GM21360 (cell line): ENCODE measurements around the gene ARHGEF7.

ENCODE experiments used
- ATAC-seq: cut with Tn5 transposase; IDR thresholded peaks from one replicate; pipeline ENCODE4 v1.9.1; 2021; ENCODE audit warnings: mild to moderate bottlenecking, moderate library complexity; ENCODE audit not compliant: unreplicated experiment

The ARHGEF7 gene

GRCh38 chr13:111267205-111267604 is 152.1 kb downstream of the ARHGEF7 start:
- no peak for ATAC-seq

GRCh38 chr13:111267784-111268183 is 152.7 kb downstream of the ARHGEF7 start:
- no peak for ATAC-seq

DNA sequence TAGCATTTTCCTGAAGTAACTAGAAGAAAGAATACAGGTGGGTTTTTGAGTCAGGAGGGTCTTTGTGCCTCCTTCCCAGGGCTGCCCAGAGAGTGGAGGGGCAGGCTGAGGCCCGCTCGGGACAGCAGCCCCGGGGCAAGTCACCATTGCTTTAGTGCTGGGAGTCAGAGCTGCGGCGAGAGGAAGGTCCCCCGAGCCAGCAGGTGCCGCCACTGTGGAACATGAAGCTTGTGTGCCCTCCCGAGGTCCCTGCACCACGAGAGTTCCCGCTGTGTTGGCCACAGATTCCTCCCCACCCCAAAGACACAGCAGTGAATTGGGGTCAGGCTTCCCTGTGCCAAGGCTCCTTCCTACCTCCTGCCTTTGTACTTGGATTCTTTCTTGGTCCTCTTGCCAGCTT is 154.4 kb downstream of the ARHGEF7 start:
- no peak for ATAC-seq

- ATAC-seq = no peak
Observed at GRCh38 chr13:111270126-111270525, 155.0 kb downstream of the ARHGEF7 start.

DNA sequence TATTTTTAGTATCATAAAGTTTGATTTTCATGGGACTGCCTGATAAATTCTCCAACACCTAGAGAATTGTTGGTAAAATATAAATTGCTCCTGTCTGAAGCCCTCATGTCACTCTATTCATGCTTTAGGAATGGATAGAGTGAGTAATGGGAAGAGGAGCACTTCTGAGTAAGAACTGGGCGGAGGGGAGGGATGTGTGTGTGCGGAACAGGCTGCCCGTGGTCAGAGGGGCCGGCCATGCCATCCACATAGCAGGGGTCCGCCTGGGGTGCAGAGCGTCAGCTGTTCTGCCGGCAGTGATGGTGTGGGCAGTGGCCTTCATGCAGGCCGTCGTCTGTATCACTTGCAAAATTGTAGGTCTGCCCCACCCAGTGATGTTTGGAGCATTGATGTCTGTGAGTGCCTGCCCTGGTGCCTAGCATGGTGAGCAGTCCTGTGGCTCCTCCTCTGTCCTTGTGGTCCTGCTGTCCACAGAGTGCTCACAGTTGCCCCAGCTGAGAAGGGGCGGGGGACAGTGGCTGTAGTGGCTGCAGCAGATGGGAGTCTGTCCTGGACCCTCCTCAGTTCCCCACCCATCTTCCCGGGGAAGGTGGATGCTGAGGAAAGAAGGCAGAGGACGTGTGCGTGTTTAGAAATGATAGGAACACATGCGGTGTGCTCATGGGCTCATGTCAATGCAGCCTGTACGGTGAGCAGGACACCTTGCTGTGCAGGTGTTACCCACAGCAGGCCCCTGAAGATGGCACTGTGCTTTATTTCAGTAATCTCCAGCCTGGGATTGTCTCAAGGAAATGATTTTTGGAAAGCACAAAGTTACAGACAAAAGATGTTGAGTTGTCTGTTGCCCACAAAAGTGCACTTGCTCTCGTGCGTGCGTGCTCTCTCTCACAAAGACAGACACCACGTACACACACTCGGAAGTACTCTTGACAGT is 155.9 kb downstream of the ARHGEF7 start:
- no peak for ATAC-seq

- no peak for ATAC-seq
Observed at GRCh38 chr13:111272117-111272516, 157.0 kb downstream of the ARHGEF7 start.

- no peak for ATAC-seq
Observed at GRCh38 chr13:111275382-111275781, 160.3 kb downstream of the ARHGEF7 start.

DNA sequence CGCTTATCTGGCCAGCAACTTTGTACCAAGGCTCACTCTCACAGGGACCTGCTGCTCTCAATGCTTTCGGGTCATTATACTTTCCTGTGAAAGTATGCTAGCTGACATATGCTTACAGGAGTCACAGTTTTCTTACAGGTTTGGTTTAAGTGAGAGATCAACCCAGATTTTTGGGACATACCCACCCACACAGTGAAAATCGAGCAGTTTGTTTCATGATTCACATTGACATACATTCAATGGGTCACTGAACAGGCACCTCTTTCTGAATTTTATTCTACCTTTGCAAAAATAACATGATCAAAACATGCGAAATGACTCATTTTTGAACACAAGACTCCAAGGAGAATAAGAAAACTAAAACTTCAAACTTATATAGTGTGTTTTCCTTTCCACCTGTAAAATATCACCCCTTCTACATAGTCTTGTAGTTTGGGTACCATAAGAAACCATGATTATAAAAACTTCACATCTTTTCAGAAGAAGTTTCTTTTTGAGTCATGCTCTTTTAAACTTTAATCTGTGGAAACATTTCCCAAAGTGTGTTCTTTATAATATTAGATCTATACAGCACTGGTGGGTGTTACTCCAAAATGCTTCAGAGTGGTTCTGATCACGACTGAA is 161.0 kb downstream of the ARHGEF7 start:
- no peak for ATAC-seq

- no peak for ATAC-seq
Observed at GRCh38 chr13:111278258-111278657, 163.1 kb downstream of the ARHGEF7 start.

- no peak for ATAC-seq
Observed at GRCh38 chr13:111278743-111279652, 163.9 kb downstream of the ARHGEF7 start.

- ATAC-seq = no peak
Observed at GRCh38 chr13:111280226-111280625, 165.1 kb downstream of the ARHGEF7 start.

- no peak for ATAC-seq
Observed at GRCh38 chr13:111280681-111281585, 165.8 kb downstream of the ARHGEF7 start.

DNA sequence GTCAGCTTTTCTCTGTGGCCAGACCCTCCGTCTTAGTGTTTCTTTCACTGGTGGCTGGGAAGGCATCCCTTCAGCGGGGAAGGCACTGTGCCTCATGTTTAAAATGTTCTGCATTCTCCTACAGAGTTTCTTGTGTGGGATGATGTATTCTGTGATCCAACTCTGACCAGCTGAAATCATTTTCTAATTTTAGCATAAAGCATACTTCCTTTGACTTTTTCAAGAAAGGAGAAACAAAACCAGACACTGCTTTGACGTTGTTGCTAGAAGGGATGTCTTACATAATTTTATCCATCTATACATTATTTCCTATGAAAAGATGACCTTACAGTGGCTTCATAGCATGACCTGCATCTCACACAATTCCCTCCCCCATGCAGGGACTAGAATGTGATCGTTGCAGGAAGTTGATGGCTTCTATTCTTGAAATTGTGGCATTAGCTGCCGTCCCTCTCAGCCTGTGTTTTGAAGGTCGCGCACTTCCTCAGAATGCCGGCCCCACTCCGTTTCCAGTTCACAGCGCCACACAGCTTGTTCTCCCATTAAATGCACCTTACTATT is 166.7 kb downstream of the ARHGEF7 start:
- no peak for ATAC-seq

GRCh38 chr13:111282425-111282824 is 167.3 kb downstream of the ARHGEF7 start:
- no peak for ATAC-seq

DNA sequence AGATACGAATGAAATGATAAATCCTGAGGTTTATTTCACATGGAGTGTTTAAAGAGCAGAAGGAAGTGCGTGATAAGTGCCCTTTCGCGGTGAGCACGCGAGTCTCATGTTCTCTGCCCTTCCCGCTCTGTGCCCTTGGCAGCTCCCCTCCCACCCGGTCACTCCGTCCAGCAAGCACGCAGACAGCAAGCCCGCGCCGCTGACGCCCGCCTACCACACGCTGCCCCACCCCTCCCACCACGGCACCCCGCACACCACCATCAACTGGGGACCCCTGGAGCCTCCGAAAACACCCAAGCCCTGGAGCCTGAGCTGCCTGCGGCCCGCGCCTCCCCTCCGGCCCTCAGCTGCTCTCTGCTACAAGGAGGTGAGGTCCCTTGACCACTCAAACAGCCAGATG is 167.9 kb downstream of the ARHGEF7 start:
- ATAC-seq = no peak

DNA sequence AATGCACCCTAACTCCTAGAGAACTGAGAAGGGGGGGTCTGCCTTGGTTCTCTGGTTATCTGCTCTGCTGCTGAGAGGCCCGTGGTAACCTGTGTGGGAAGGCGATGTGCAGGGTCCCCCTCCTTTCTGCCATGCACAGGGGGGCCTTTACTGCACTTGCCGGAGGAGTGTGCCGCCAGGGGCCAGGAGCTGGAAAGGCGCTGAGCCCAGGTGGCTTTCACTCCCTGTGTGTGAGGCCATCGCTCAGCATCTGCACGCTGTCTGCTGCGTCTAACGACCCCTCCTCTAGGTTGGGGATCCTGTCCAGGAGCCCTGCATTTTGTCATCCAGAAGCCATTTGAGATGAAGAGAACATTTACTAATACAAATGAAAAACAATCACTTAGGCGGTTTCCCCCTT is 168.3 kb downstream of the ARHGEF7 start:
- no peak for ATAC-seq

GRCh38 chr13:111283991-111284390 is 168.9 kb downstream of the ARHGEF7 start:
- ATAC-seq = no peak

- no peak for ATAC-seq
Observed at GRCh38 chr13:111284565-111284964, 169.5 kb downstream of the ARHGEF7 start.

DNA sequence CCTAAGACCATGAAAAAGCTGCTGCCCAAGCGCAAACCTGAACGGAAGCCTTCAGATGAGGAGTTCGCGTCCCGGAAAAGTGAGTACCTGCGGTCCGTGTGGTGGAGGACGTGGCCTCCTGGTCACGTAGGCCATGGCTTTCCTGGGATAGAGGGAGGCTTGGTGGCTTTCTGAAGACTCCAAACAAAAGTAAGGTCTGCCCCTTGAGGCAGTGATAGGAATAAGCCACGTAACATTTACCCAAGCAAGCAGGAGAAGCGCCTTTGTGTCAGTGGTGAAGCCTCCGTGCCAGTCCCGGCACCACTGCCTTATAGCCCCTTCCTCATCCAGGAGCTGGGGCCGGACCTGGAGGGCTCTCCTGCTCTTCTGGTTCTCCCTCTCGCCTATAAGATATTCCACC is 171.1 kb downstream of the ARHGEF7 start:
- no peak for ATAC-seq

- no peak for ATAC-seq
Observed at GRCh38 chr13:111286749-111287148, 171.6 kb downstream of the ARHGEF7 start.
